Thyroid gland (tissue), 4 donors: ENCODE results near the gene RAB8B.

Source experiments
- POLR2A ChIP-seq, 2 donors: fragments of 450-650 bp; IDR thresholded peaks; one replicate each; pipeline ENCODE4 v1.6.1; 2017; ENCODE audit warnings: antibody characterized with exemption in 2 of 2, mild to moderate bottlenecking in 2 of 2, moderate library complexity in 1 of 2
- TF ChIP-seq, protein P1 (sequence below), 6 experiments: fragments of 200-600 bp in 3 of 6; fragments of 450-650 bp in 3 of 6; sonication (generic) in 3 of 6; IDR thresholded peaks; one replicate each; pipeline ENCODE4 v1.5.1; 2016 to 2019; ENCODE audit warnings: antibody characterized with exemption in 6 of 6, mild to moderate bottlenecking in 2 of 6, inconsistent platforms in 1 of 6, moderate library complexity in 1 of 6

DNA sequence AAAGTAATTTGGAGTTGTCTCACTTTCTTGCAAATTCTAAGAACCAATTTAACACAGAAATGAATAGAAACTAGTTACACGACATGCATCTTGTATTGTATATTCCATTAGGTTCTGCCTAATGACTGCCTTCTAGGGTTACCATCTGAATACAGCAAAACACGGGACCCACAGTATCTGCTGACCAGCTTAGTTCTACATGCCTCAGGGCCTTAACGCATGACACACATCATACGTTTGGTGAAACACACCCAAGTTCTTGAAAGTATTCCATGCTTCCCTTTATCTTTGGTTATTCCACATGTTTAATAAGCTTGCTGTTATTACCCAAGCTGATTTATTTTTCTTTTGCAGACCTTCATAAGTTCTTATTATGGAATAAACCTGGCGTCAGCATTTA lies 115.9 kb downstream of the RAB8B start:
- TF ChIP-seq, protein P1, sequence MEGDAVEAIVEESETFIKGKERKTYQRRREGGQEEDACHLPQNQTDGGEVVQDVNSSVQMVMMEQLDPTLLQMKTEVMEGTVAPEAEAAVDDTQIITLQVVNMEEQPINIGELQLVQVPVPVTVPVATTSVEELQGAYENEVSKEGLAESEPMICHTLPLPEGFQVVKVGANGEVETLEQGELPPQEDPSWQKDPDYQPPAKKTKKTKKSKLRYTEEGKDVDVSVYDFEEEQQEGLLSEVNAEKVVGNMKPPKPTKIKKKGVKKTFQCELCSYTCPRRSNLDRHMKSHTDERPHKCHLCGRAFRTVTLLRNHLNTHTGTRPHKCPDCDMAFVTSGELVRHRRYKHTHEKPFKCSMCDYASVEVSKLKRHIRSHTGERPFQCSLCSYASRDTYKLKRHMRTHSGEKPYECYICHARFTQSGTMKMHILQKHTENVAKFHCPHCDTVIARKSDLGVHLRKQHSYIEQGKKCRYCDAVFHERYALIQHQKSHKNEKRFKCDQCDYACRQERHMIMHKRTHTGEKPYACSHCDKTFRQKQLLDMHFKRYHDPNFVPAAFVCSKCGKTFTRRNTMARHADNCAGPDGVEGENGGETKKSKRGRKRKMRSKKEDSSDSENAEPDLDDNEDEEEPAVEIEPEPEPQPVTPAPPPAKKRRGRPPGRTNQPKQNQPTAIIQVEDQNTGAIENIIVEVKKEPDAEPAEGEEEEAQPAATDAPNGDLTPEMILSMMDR (IDR thresholded peaks at IDR 0.05) = no peak
- TF ChIP-seq POLR2A (IDR thresholded peaks at IDR 0.05) = no peak
